Measurements from ENCODE around the gene CCL4L2.

DNA sequence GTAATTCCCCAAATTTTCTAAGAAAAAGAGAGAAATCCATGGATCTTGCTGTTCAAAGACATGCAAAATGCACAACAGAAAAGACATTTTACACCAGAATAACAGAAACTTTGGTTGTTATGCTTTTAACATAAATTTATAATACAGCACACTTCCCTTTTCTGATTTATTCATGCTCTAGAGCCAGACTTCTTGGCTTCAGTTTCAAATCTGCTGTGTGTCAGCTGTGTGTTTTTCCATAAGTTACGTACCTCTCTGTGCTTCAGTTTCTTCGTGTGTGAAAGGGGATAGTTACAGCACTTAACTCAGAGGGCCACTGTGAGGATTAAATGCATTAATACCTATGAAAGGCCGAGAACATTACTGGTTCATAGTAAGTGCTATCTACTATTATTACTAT lies 7.5 kb upstream of the CCL4L2 start:
- TF ChIP-seq CTCF (IDR thresholded peaks at IDR 0.05) (no peak), POLR2A (IDR thresholded peaks at IDR 0.05) (no peak), EP300 (IDR thresholded peaks at IDR 0.05) (no peak)
